ENCODE results near the gene FMO2. TPM values are rescaled to one million over a fixed set of nuclear protein-coding genes. Genes with fewer than 3 reads are reported as not detected.

FMO2 gene, protein sequence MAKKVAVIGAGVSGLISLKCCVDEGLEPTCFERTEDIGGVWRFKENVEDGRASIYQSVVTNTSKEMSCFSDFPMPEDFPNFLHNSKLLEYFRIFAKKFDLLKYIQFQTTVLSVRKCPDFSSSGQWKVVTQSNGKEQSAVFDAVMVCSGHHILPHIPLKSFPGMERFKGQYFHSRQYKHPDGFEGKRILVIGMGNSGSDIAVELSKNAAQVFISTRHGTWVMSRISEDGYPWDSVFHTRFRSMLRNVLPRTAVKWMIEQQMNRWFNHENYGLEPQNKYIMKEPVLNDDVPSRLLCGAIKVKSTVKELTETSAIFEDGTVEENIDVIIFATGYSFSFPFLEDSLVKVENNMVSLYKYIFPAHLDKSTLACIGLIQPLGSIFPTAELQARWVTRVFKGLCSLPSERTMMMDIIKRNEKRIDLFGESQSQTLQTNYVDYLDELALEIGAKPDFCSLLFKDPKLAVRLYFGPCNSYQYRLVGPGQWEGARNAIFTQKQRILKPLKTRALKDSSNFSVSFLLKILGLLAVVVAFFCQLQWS
- 1 to 10 TPM in 3 of 4 donors, under 1 TPM in 1; 0.52 to 1.9 (median 1.6) TPM for polyA plus RNA-seq (ENCODE audit: insufficient read length in 4 of 4)

DNA sequence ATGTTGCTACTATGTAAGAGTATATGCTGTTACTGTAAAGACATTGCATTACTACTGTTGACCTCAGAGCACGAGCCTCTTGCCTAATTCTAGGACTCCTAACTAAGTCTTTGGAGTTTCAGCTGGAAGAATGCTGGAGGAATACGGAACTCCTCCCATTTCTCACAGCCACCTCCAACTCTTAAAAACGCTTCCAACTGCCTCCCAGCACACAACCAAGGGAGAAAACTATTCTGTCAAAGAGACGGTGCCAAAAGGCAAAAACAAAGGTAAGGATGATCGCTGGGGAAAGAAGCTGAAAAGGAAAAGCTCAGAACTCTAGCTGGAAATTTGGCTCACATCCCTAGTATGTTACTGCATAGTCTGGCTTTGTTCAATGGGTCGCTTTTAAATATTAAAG lies at the start of gene FMO2:
FMO2 (plus strand) TSS at position 210 of the 400 bp plus-strand sequence. CDS start 414 bp downstream, outside the sequence.
- no peak for DNase-seq (ENCODE audit: low read depth in 4 of 4, low spot score in 3 of 4)

DNA sequence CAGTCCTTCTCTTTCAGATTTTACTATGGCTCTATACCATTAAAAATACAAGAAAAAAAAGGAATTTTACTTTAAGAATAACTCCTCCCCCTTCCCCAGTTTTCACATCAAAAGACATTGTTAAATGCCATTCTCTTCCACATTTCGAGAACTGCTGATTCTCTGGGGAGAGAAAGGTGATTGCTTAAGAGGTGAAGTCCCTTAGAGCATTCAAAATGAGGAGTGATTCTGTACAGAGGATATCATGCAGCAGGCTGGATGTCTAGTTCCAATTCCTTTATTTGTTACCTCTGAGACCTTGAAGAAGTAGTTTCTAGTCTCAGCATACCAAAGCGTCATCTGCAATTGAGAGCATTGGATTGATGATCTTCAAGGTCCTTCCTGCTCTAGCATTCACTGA lies 47.5 kb upstream of the FMO2 start:
- DNase-seq (ENCODE audit: low read depth in 4 of 4, low spot score in 3 of 4): no peak

DNA sequence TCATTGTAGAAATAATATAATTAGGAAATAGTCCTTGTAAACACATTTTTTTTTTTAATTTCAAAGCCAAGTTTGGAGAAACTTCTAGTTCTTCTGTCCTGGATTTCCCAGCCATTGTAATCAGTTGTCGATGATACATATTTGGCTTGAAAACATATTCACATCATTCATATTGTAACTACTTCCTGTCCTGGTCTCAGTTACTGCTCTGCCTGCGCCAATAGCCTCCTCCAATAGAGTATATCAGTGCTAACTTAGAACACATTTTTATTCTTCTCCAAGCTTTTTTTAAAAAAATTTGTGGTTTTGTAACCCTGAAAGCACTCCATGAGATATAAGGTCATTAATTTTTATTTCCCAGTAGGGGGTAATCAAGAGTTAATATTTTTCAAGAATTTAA lies 46.1 kb upstream of the FMO2 start:
- DNase-seq (ENCODE audit: low read depth in 4 of 4, low spot score in 3 of 4): no peak

DNA sequence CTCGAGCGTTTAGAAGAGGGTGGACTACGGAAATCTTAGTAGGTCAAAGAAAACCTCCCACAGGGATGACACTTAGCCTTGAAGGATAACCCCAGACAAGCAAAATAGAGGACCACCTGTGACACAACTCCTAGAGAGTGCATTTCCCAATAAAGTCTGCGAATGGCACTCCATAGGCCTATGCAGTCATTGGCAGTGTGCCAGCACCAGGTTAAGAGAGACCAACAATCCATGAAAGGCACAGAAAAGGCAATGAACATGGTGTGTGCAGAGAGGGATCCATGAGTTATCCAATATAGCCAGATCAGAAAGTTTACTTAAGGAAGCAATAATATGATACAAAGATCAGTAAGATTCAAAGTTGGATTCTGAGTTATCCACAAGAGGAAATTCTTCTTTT lies 45.2 kb upstream of the FMO2 start:
- DNase-seq (ENCODE audit: low read depth in 4 of 4, low spot score in 3 of 4): no peak

DNA sequence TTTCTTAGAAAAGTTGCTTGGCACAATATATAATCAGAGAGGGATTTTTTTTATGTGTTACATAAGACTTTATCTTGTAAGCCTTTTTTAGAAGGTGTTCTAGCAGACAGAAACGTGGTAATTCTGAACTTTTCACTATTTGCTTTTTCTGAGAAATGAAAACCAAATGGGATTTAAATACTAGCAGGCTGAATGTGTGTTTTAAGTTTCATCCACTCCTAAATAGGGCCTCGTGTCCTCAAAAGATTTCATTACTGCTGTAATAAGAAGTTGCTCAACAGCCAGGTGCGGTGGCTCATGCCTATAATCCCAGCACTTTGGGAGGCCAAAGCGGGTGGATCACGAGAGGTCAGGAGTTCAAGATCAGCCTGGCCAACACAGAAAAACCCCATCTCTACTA lies 44.7 kb upstream of the FMO2 start:
- DNase-seq (ENCODE audit: low read depth in 4 of 4, low spot score in 3 of 4): no peak

DNA sequence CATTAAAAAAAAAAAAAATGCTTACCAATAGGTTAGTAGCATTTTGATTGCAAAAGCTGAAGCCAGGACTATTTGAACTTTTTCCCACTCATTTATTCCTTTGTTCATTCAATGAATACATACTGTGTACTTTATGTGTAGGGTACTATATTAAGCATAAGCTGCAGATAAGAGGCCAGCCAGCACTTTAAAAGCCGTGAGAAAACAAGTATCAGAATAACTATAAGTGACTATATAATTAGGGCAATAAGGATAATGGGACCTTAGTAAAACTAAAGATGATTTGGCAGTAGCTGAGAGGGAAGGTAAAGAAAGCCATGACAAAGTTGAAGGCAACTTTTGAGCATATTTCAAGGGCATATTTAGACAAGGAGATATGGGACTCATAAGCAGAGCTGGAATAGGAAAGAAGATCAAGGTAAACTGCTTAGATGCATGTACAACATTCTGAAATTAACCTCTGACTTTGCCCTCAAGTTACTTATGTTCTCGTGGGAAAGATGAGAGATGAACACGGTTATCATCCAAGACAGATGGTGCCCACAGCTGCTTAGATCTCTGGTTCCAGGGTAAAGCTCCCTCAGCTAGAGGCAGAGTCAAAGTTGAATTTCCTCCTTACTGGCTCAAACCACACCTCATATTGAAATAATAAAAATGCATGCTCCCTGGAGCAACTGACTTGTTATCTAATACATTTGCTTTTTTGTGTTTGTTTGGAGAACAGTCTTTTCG lies 44.0 kb upstream of the FMO2 start:
- no peak for DNase-seq (ENCODE audit: low read depth in 4 of 4, low spot score in 3 of 4)

DNA sequence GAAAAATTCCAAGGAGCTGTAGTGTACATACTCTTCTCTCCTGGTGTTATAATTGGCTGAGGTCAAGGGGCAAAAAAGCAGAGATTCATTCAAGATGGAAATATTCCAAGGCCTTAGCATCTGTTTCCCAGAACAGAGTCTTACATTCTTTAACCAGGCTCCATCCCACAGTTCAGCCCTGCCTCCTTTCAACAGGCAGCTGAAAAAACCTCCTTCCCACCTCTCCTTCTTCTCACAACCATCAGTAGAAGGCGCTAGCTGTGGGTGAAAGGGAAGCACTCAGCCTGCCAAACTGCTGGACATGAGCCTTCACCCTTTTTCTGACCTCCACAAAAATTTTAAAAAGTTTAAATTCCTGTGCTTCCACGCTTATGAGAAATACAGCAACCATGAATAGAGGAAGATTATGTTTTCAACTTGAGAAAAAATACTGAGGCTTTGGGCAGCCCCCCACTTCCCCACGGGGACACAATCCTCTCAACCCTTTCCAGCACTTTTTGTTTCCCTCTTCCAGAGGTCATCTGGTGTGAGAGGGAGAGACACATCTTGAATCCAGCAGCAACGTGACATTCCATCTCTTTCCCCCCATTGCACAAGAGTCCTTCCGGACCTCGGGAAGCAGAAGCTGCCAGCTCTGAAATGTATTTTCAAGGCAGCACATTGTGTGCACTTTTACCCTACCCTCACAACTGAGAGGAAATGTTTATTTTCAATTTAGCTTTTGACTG lies 43.2 kb upstream of the FMO2 start:
- no peak for DNase-seq (ENCODE audit: low read depth in 4 of 4, low spot score in 3 of 4)

DNA sequence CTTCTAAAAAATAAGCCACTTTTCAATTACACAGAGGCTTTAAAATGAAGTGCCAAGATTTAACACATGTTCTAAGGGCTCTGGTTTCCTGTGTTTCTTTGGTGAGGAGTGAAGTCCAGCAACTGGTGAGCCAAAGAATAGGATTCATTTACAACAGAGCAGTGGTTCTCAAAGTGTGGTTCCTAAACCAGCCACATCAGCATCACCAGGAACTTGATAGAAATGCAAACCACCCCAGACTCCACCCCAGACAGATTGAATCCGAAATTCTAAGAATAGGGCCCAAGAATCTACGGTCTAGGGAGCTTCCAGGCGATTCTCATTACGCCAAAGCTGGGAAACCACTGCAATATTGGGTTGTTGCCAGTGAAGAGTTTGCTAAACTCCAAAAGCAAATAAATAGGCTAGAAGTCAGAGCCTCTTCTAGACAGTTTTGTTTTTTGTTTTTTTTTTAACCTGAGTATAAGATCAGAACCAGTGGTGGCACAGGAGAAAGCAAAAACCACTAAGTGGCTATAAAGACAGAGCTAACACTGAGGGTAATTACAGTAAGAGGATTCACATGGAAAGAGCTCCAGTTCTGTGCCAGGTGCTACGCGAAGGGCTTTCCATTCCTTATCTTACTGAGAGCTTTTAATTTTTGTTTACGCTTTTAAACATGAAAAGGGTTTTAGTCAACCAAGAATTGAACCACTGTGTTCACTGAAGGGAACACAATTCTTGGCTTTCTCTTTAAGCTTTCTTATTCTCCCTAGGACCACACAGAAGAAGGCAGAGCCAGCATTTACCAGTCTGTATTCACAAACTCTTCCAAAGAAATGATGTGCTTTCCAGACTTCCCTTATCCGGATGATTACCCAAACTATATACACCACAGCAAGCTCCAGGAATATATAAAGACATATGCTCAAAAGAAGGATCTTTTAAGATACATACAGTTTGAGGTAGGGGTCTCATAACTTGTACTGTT lies 42.4 kb upstream of the FMO2 start:
- DNase-seq (ENCODE audit: low read depth in 4 of 4, low spot score in 3 of 4): no peak

DNA sequence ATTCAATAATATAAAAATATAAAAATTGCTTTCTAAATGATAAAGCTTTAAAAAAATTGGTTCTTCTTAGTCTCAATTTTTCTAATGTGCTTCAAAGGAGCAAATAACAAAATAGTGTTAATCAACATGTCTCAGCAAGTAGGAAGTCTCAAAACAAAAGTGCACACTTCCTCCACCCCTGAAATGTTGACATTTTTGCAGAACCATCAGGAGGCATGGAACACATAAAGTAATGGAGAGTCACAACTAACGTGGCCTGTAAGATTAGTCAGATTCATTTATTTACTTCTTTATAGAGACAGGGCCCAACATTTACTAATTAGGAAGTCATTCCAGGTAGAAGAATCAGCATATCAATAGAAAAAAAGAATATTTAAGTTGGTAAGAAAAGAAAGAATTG lies 34.9 kb upstream of the FMO2 start:
- no peak for DNase-seq (ENCODE audit: low read depth in 4 of 4, low spot score in 3 of 4)

DNA sequence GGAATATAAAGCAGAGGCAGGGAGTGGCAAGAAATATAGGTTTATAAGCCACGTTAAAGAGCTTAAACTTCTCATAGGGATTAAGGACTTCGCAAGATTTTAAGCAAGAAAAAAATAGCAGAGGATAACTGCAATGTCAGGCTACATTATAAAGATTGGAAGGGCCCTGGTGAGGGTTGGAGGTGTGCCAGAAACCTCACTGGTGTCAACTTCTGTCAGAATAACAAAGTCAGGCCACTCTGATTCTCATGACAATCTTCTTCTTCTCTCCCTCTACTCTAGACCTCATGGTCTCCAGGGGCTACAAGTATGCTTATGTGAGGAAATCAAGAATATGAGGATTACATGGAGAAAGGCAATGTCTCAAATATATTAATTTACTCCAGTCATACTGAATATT lies 32.6 kb upstream of the FMO2 start:
- DNase-seq (ENCODE audit: low read depth in 4 of 4, low spot score in 3 of 4): no peak

DNA sequence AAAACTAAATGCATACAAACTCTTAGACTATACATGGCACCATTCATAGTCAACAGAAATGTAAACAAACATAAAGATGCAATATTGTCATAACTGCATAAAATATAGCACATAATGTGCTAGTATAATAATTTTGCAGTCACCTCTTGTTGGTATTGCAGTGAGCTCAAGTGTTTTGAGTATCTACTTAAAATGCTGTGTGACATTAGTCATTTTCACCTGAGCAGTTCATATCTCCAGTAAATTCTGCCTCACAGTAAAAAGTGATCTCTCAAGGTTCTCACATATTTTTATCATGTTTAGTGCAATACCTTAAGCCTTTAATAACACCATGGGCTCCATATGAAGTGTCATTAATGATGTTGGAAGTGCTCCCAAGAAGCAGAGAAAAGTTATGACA lies 29.6 kb upstream of the FMO2 start:
- no peak for DNase-seq (ENCODE audit: low read depth in 4 of 4, low spot score in 3 of 4)

DNA sequence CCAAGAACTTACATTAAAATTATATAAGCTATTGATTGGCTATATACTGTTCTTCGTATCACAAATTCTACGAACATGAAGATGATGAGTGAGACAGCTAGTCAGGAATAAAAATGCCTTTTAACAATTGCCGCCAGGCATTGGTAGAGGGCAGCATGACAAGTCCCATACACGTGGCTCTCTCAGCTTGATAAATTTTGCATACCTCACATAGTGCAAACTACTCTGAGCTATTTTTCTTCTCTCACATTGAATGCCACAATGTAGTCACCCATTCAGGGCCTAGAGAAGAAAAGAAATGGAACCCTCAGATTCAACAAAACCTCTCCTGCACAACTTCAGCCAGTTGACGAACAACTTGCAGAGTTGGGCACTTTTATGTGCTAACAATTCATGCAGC lies 27.0 kb upstream of the FMO2 start:
- no peak for DNase-seq (ENCODE audit: low read depth in 4 of 4, low spot score in 3 of 4)

DNA sequence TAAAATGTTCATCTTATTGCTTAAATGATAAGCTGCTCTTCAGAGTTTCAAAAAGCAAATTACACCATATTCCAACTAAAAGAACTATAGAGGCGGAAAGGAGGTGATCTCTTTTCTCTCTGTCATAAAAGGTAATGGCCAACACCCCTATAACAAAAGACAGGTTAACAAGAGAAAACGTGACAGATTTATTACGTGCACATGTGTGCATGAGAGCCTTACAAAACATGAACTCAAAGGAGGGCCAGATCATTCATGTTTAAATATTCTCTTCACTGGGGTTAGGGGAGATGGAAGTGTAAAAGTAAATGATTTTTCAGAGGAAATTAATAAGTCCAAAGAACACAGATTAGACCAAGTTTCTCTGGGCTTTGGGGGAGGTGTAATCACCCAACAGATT lies 26.5 kb upstream of the FMO2 start:
- no peak for DNase-seq (ENCODE audit: low read depth in 4 of 4, low spot score in 3 of 4)

DNA sequence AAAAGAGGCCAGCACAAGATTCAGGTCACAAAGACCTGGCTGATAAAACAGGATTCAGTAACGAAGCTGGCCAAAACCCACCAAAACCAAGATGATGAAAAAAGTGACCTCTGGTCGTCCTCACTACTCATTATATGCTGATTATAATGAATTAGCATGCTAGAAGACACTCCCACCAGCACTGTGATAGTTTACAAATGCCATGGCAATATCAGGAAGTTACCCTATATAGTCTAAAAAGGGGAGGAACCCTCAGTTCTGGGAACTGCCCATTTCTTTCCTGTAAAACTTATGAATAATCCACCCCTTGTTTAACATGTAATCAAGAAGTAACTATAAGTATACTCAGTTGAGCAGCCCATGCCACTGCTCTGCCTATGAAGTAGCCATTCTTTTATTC lies 26.0 kb upstream of the FMO2 start:
- no peak for DNase-seq (ENCODE audit: low read depth in 4 of 4, low spot score in 3 of 4)

DNA sequence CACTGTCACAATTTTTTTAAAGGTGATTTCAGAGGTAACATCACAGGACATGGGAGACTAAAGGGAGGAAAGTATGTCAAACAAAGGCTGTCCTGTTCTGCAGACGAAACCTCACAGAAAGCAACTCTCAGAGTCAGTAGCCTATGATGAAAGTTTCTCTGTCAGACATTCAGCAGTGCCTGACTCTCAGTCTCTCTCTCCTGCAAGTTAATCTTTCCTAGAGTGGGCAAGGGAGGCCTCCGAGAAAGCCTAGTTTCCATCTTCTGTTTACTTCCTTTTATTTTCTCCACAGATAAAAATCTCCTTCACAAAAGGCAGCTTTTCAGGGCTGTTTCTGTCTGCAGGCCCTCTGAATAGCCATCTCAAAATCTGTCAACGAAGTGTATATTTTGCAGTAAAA lies 24.9 kb upstream of the FMO2 start:
- DNase-seq (ENCODE audit: low read depth in 4 of 4, low spot score in 3 of 4): no peak

DNA sequence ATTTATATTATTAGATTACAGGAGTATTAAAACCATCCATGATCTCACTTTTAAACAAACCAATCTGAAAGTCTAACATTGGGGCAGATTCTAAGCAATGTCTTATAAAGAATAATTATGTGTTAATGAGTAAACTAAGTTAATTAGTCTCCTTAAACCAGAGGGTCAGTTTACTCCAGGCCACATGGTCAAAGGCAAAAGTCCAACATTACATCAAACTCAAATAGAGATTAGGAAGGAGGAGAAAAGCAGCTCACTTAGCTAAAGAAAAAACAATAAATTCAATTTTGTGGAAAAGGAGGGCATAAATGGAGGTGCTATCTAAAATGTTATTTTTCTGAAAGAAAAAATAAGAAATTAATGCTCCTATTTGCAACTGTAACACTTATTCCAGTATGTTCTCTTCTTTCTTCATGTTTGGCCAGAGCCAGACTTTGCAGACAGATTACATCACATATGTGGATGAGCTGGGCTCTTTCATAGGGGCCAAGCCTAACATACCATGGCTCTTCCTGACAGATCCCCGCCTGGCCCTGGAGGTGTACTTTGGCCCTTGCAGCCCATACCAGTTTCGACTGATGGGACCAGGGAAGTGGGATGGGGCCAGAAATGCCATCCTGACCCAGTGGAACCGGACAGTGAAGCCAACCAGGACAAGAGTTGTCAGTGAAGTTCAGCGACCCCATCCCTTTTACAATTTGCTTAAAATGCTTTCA lies 24.3 kb upstream of the FMO2 start:
- no peak for DNase-seq (ENCODE audit: low read depth in 4 of 4, low spot score in 3 of 4)

DNA sequence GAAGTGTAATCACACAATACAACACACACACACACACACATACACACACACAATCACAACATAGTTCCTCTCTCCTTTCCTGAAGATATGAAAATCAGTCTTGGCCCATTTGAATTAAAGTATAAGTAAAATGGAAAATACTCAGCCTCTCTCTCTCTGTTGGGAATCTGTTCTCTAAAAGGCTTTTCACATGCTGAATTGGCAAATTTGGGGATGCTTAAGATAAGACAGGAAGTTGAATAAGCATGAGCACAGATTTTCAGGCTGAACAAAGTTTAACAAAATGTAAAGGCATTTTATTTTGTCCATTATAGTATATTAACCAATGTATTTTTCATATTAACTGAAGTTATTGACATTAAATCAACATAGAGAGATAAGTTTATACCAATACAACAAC lies 23.7 kb upstream of the FMO2 start:
- DNase-seq (ENCODE audit: low read depth in 4 of 4, low spot score in 3 of 4): no peak

DNA sequence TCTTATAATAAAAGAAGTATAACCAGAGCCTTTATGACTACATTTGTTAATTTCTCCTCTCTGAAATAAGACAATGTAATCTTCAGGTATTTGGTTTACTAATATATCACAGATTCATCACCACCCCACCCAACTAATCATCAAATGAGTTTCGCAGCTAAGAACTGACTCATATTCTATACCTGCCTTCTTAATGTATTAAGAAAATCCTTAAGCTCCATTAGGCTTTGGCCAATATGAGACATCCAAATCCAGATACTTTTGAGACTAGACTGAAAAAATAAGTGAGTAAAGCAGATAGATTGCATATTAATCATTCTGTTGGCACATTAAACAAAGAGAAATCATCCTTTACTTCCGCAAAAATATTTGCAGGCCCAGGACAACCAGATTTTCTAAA lies 18.7 kb upstream of the FMO2 start:
- no peak for DNase-seq (ENCODE audit: low read depth in 4 of 4, low spot score in 3 of 4)

DNA sequence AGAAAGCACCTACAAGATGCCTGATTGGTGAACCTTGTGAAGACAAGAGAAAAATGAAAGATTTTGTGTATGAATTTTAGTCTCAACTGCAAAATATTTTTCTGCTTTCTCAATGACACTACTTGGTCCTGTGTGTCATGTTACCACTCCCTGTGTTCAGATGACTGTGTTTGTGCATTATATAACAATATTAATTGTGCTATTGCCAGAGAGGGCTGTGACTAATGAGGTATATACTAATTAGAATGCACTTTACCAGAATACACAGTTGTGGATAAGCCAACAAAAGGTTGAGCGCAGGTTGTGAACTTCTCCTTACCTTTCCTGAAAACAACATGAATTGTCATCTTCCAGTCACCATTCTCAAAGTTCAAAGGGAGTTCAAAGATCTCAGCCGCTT lies 17.3 kb upstream of the FMO2 start:
- DNase-seq (ENCODE audit: low read depth in 4 of 4, low spot score in 3 of 4): no peak
